ENCODE results near the gene GAS2L3.
A peak's percentile ranks its signal among the peaks of the same experiment; 100 is the strongest.

The GAS2L3 gene

DNA sequence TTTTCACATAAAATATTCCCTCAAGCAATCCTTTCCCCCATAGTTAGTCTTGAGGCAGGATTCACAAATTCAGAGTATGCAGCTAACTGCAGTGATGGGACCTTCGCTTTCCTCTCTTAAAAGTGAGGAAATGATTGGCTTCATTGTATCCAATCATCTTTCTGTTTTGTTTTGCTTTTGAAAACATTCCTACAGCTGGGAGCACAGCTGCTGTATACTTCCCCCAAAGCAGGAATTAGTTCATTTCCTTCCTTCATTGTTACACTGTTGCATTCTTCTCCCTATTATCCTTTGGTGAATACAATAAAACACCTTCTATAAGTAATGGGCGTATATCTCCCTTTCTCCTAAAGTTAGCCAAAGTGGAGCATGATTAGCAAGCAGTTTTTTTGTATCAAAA, 9.4 kb upstream of the GAS2L3 start:
- H3K27me3 ChIP-seq (replicated peaks; ENCODE audit: insufficient read depth, low read length) = no peaks in the 10 kb centered on the region
- no peak overlapping the region for H3K9ac ChIP-seq (ENCODE audit: low read length)
- no peak overlapping the region for H3K27ac ChIP-seq (ENCODE audit: low read length)
- H3K36me3 ChIP-seq (replicated peaks; ENCODE audit: insufficient read depth, low read length) = no peaks in the 10 kb centered on the region
- no peaks in the 10 kb centered on the region for H3F3A ChIP-seq (ENCODE audit: insufficient read depth, low read length)
- no peak overlapping the region for H3K4me2 ChIP-seq (ENCODE audit: low read depth, low read length)
- DNase-seq = no peak
- H3K4me1 ChIP-seq (ENCODE audit: low read length) = peaks cover 14% of the 10 kb centered on the region
- TF ChIP-seq EZH2phosphoT487 (IDR thresholded peaks at IDR 0.05; ENCODE audit: low read length) (no peak), EZH2 (optimal IDR thresholded peaks at IDR 0.05; ENCODE audit: low read depth, low read length) (no peak)
- TF ChIP-seq, protein P1, sequence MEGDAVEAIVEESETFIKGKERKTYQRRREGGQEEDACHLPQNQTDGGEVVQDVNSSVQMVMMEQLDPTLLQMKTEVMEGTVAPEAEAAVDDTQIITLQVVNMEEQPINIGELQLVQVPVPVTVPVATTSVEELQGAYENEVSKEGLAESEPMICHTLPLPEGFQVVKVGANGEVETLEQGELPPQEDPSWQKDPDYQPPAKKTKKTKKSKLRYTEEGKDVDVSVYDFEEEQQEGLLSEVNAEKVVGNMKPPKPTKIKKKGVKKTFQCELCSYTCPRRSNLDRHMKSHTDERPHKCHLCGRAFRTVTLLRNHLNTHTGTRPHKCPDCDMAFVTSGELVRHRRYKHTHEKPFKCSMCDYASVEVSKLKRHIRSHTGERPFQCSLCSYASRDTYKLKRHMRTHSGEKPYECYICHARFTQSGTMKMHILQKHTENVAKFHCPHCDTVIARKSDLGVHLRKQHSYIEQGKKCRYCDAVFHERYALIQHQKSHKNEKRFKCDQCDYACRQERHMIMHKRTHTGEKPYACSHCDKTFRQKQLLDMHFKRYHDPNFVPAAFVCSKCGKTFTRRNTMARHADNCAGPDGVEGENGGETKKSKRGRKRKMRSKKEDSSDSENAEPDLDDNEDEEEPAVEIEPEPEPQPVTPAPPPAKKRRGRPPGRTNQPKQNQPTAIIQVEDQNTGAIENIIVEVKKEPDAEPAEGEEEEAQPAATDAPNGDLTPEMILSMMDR (IDR thresholded peaks at IDR 0.05; ENCODE audit: low read length) = no peak
- H3K79me2 ChIP-seq (ENCODE audit: low read length) = no peaks in the 10 kb centered on the region
- no peaks in the 10 kb centered on the region for H3K9me3 ChIP-seq (replicated peaks; ENCODE audit: insufficient read depth, low read length)
- no peak overlapping the region for H2AFZ ChIP-seq (ENCODE audit: low read length)
- no peaks in the 10 kb centered on the region for H3K9me2 ChIP-seq (replicated peaks; ENCODE audit: insufficient read depth, low read length)
- no peak overlapping the region for H3K4me3 ChIP-seq (ENCODE audit: low read length)
- H4K20me1 ChIP-seq (ENCODE audit: insufficient read depth, low read length) = no peaks in the 10 kb centered on the region

DNA sequence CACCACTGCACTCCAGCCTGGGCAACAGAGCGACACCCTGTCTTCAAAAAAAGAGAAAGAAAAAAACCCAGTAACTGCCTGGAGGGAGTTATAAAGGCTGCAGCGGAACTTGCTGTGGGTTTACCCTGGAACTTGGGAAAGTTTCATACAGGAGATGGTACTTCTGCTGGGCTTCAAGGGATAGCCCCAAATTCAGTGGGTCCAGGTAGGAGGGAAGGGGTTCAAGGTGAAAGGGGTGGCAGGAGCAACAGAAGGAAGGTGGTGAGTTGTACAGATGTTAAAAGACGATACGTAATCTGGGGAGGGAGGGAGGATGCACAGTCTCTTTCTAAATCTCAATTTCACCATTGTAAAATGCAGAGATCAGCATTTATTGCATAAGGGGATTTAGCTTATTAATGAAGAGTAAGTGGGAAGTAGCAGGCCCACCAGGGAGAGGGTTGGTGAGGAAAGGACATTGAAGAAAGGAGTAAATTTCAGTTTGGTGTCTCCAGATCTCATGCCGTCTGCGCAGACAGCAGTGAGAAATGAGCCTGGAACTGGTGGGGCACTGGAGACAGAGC, 8.5 kb upstream of the GAS2L3 start:
- H3K4me2 ChIP-seq (ENCODE audit: low read depth, low read length) = no peak overlapping the region
- TF ChIP-seq EZH2phosphoT487 (IDR thresholded peaks at IDR 0.05; ENCODE audit: low read length) (no peak), EZH2 (optimal IDR thresholded peaks at IDR 0.05; ENCODE audit: low read depth, low read length) (no peak)
- TF ChIP-seq, protein P1 (IDR thresholded peaks at IDR 0.05; ENCODE audit: low read length) = no peak
- no peak overlapping the region for H3K4me3 ChIP-seq (ENCODE audit: low read length)
- H4K20me1 ChIP-seq (ENCODE audit: insufficient read depth, low read length) = no peaks in the 10 kb centered on the region
- H3K9me2 ChIP-seq (replicated peaks; ENCODE audit: insufficient read depth, low read length) = no peaks in the 10 kb centered on the region
- H3K36me3 ChIP-seq (replicated peaks; ENCODE audit: insufficient read depth, low read length) = no peaks in the 10 kb centered on the region
- DNase-seq = no peak
- no peak overlapping the region for H2AFZ ChIP-seq (ENCODE audit: low read length)
- H3K9ac ChIP-seq (ENCODE audit: low read length) = no peak overlapping the region
- no peaks in the 10 kb centered on the region for H3K9me3 ChIP-seq (replicated peaks; ENCODE audit: insufficient read depth, low read length)
- H3K27me3 ChIP-seq (replicated peaks; ENCODE audit: insufficient read depth, low read length) = no peaks in the 10 kb centered on the region
- no peaks in the 10 kb centered on the region for H3F3A ChIP-seq (ENCODE audit: insufficient read depth, low read length)
- H3K4me1 ChIP-seq (ENCODE audit: low read length) = peaks cover 14% of the 10 kb centered on the region
- no peak overlapping the region for H3K27ac ChIP-seq (ENCODE audit: low read length)
- H3K79me2 ChIP-seq (ENCODE audit: low read length) = no peaks in the 10 kb centered on the region

DNA sequence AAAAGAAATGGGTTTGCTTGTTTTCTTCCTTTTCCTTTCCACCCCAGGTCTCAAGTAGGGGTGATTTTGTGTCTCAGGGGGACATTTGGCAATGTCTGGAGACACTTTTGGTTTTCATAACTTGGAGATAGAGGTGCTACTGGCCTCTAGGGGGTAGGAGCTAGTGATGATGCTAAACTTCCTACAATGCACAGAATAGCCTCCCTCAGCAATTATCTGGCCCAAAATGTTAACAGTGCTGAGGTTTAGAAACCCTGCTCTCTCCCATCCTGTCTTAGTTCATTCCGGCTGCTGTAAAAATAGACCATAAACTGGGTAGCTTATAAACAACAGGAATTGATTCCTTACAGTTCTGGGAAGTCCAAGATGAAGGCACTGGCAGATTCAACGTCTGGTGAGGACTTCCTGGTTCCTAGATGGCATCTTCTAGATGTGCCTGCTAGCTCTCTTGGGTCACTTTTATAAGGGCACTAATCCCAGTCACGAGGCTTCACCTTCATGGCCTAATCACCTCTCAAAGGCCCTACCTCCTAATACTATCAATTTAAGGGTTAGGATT, 7.4 kb upstream of the GAS2L3 start:
- Histone ChIP-seq H3K9ac (ENCODE audit: low read length) (no peak overlapping the region), H2AFZ (ENCODE audit: low read length) (no peak overlapping the region), H4K20me1 (ENCODE audit: insufficient read depth, low read length) (no peaks in the 10 kb centered on the region), H3K79me2 (ENCODE audit: low read length) (no peaks in the 10 kb centered on the region), H3K36me3 (replicated peaks; ENCODE audit: insufficient read depth, low read length) (no peaks in the 10 kb centered on the region), H3K27me3 (replicated peaks; ENCODE audit: insufficient read depth, low read length) (no peaks in the 10 kb centered on the region), H3K27ac (ENCODE audit: low read length) (no peak overlapping the region), H3K9me3 (replicated peaks; ENCODE audit: insufficient read depth, low read length) (no peaks in the 10 kb centered on the region), H3K4me2 (ENCODE audit: low read depth, low read length) (no peak overlapping the region), H3K4me3 (ENCODE audit: low read length) (no peak overlapping the region), H3K9me2 (replicated peaks; ENCODE audit: insufficient read depth, low read length) (no peaks in the 10 kb centered on the region), H3K4me1 (ENCODE audit: low read length) (peaks cover 14% of the 10 kb centered on the region), H3F3A (ENCODE audit: insufficient read depth, low read length) (no peaks in the 10 kb centered on the region)
- no peak for TF ChIP-seq EZH2 (optimal IDR thresholded peaks at IDR 0.05; ENCODE audit: low read depth, low read length)
- TF ChIP-seq, protein P1 (IDR thresholded peaks at IDR 0.05; ENCODE audit: low read length) = peak; percentile 13
- no peak for TF ChIP-seq EZH2phosphoT487 (IDR thresholded peaks at IDR 0.05; ENCODE audit: low read length)
- DNase-seq = no peak
